Measurements from ENCODE around the gene RASEF. TPM values are rescaled to one million over a fixed set of nuclear protein-coding genes. Genes with fewer than 3 reads are reported as not detected.
A peak's percentile ranks its signal among the peaks of the same experiment; 100 is the strongest.

Gene RASEF
- total RNA-seq, 3 donors from 2014 or later, result 17.2 to 40.7 (median 37.6) TPM

GRCh38 chr9:82996941-82997340, 66.0 kb downstream of the RASEF start:
- Histone ChIP-seq H3K36me3 (ENCODE audit: low read depth) (no peaks in the 10 kb centered on the region), H3K4me3 (no peak overlapping the region), H3K4me1 (ENCODE audit: low read depth) (peaks cover 6% of the 10 kb centered on the region), H3K9me3 (no peaks in the 10 kb centered on the region)
- DNase-seq (no peak), ATAC-seq (no peak)
- intact Hi-C loops (cut with DNase I, micrococcal nuclease), result no loop called here
- no peak for TF ChIP-seq CTCF (IDR thresholded peaks at IDR 0.05)

GRCh38 chr9:82993856-82994605, 68.9 kb downstream of the RASEF start:
- H3K36me3 ChIP-seq (ENCODE audit: low read depth), result no peaks in the 10 kb centered on the region
- DNase-seq, result no peak
- H3K4me1 ChIP-seq (ENCODE audit: low read depth), result peaks cover 8% of the 10 kb centered on the region
- no peak for ATAC-seq
- TF ChIP-seq CTCF (IDR thresholded peaks at IDR 0.05), result no peak
- H3K4me3 ChIP-seq, result no peak overlapping the region
- intact Hi-C loops (cut with DNase I, micrococcal nuclease), result no loop called here
- no peaks in the 10 kb centered on the region for H3K9me3 ChIP-seq

- H3K9me3 ChIP-seq, result no peaks in the 10 kb centered on the region
- TF ChIP-seq CTCF (IDR thresholded peaks at IDR 0.05), result no peak
- ATAC-seq, result peak; percentile 54
Measured at GRCh38 chr9:82991671-82992070, 71.3 kb downstream of the RASEF start.

GRCh38 chr9:82989929-82990328, 73.0 kb downstream of the RASEF start:
- H3K36me3 ChIP-seq (ENCODE audit: low read depth), result no peaks in the 10 kb centered on the region
- intact Hi-C loops (cut with DNase I, micrococcal nuclease), result no loop called here
- no peak for TF ChIP-seq CTCF (IDR thresholded peaks at IDR 0.05)
- no peaks in the 10 kb centered on the region for H3K9me3 ChIP-seq
- peaks cover 19% of the 10 kb centered on the region for H3K4me1 ChIP-seq (ENCODE audit: low read depth)
- no peak overlapping the region for H3K4me3 ChIP-seq
- DNase-seq (no peak), ATAC-seq (no peak)

More at GRCh38 chr9:82991671-82992070, 71.3 kb downstream of the RASEF start:
- Histone ChIP-seq H3K4me3 (no peak overlapping the region), H3K36me3 (ENCODE audit: low read depth) (no peaks in the 10 kb centered on the region), H3K4me1 (ENCODE audit: low read depth) (peaks cover 18% of the 10 kb centered on the region)
- DNase-seq, result peak in 1 of 3 donors; percentile 23
- intact Hi-C loops (cut with DNase I, micrococcal nuclease), result no loop called here

GRCh38 chr9:82988488-82988887, 74.5 kb downstream of the RASEF start:
- H3K4me1 ChIP-seq (ENCODE audit: low read depth), result peaks cover 19% of the 10 kb centered on the region
- TF ChIP-seq CTCF (IDR thresholded peaks at IDR 0.05), result no peak
- intact Hi-C loops (cut with DNase I, micrococcal nuclease), result no loop called here
- H3K4me3 ChIP-seq, result no peak overlapping the region
- H3K36me3 ChIP-seq (ENCODE audit: low read depth), result no peaks in the 10 kb centered on the region
- DNase-seq, result no peak
- no peak for ATAC-seq
- H3K9me3 ChIP-seq, result no peaks in the 10 kb centered on the region

Measured in mucosa of descending colon (tissue), 3 donors.